Stimulated activated CD8-positive, alpha-beta memory T cell treated with anti-CD3 and anti-CD28 coated beads, Interleukin-4, amount 100 ng/mL, for 24 hours (primary cell): ENCODE measurements around the gene KIAA1958.

Source experiments
- DNase-seq: peaks from one replicate; pipeline ENCODE4 v3.0.0-alpha.2; 2020; ENCODE audit warnings: low read depth

Gene KIAA1958

GRCh38 chr9:112605518-112605917 lies 118.9 kb downstream of the KIAA1958 start:
- DNase-seq: no peak

GRCh38 chr9:112605963-112606699 lies 119.5 kb downstream of the KIAA1958 start:
- DNase-seq: no peak

GRCh38 chr9:112608851-112609250 lies 122.2 kb downstream of the KIAA1958 start:
- no peak for DNase-seq

- DNase-seq: no peak
Observed at GRCh38 chr9:112615584-112616266, 129.1 kb downstream of the KIAA1958 start.

GRCh38 chr9:112617371-112617770 lies 130.7 kb downstream of the KIAA1958 start:
- DNase-seq: no peak

- no peak for DNase-seq
Observed at GRCh38 chr9:112618385-112619009, 131.9 kb downstream of the KIAA1958 start.

GRCh38 chr9:112620388-112620787 lies 133.8 kb downstream of the KIAA1958 start:
- DNase-seq: no peak

GRCh38 chr9:112621018-112621655 lies 134.5 kb downstream of the KIAA1958 start:
- no peak for DNase-seq

GRCh38 chr9:112623198-112623597 lies 136.6 kb downstream of the KIAA1958 start:
- DNase-seq: no peak

- DNase-seq: no peak
Observed at GRCh38 chr9:112624711-112625707, 138.4 kb downstream of the KIAA1958 start.

GRCh38 chr9:112629671-112630485 lies 143.3 kb downstream of the KIAA1958 start:
- DNase-seq: no peak

- no peak for DNase-seq
Observed at GRCh38 chr9:112631313-112632070, 144.9 kb downstream of the KIAA1958 start.

- DNase-seq: no peak
Observed at GRCh38 chr9:112640311-112640710, 153.7 kb downstream of the KIAA1958 start.

GRCh38 chr9:112642126-112642525 lies 155.5 kb downstream of the KIAA1958 start:
- no peak for DNase-seq

GRCh38 chr9:112647596-112647995 lies 161.0 kb downstream of the KIAA1958 start:
- no peak for DNase-seq

GRCh38 chr9:112648624-112649023 lies 162.0 kb downstream of the KIAA1958 start:
- DNase-seq: no peak

GRCh38 chr9:112654282-112654681 lies 167.7 kb downstream of the KIAA1958 start:
- no peak for DNase-seq

- no peak for DNase-seq
Observed at GRCh38 chr9:112655668-112656067, 169.0 kb downstream of the KIAA1958 start.

GRCh38 chr9:112659906-112660305 lies 173.3 kb downstream of the KIAA1958 start:
- no peak for DNase-seq

GRCh38 chr9:112663681-112664080 lies 177.1 kb downstream of the KIAA1958 start:
- no peak for DNase-seq
